NB4 (cell line): ENCODE measurements around the gene BAHCC1.

ENCODE experiments used
- MYC ChIP-seq: IDR thresholded peaks from 2 replicates; pipeline ENCODE4 v1.6.1; 2011; ENCODE audit warnings: low read depth, low read length
- POLR2A ChIP-seq: IDR thresholded peaks from 2 replicates; pipeline ENCODE4 v1.6.1; 2011; ENCODE audit warnings: mild to moderate bottlenecking; ENCODE audit not compliant: insufficient read length; ENCODE audit errors: extremely low read depth
- TF ChIP-seq, protein P1 (sequence below): IDR thresholded peaks from one replicate; pipeline ENCODE4 v1.5.1; 2012; ENCODE audit warnings: low read depth, low read length
- TF ChIP-seq, protein P2 (sequence below): IDR thresholded peaks from 2 replicates; pipeline ENCODE4 v1.6.1; 2011; ENCODE audit warnings: low read depth, low read length

DNA sequence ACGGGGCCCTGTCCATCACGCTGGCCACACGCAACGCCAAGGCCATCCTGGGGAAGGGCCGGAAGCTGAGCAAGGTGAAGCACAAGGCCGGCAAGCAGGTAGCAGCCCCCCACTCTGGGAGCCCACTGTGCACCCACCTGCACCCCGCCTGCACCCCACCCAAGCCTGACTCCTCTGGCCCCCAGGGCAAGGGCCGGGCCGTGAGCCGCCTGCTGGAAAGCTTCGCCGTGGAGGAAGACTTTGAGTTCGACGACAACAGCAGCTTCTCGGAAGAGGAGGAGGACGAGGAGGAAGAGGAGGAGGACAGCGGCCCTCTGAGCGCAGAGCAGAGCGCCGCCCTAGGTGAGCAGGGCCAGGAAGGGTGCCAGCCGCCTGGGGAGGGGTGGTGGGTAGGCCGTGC lies 63.4 kb downstream of the BAHCC1 start:
- TF ChIP-seq, protein P1, sequence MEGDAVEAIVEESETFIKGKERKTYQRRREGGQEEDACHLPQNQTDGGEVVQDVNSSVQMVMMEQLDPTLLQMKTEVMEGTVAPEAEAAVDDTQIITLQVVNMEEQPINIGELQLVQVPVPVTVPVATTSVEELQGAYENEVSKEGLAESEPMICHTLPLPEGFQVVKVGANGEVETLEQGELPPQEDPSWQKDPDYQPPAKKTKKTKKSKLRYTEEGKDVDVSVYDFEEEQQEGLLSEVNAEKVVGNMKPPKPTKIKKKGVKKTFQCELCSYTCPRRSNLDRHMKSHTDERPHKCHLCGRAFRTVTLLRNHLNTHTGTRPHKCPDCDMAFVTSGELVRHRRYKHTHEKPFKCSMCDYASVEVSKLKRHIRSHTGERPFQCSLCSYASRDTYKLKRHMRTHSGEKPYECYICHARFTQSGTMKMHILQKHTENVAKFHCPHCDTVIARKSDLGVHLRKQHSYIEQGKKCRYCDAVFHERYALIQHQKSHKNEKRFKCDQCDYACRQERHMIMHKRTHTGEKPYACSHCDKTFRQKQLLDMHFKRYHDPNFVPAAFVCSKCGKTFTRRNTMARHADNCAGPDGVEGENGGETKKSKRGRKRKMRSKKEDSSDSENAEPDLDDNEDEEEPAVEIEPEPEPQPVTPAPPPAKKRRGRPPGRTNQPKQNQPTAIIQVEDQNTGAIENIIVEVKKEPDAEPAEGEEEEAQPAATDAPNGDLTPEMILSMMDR: no peak
- TF ChIP-seq, protein P2, sequence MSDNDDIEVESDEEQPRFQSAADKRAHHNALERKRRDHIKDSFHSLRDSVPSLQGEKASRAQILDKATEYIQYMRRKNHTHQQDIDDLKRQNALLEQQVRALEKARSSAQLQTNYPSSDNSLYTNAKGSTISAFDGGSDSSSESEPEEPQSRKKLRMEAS: no peak
- no peak for TF ChIP-seq POLR2A
- TF ChIP-seq MYC: no peak
